ENCODE results near the gene COBLL1. TPM values are rescaled to one million over a fixed set of nuclear protein-coding genes. Genes with fewer than 3 reads are reported as not detected.

Gene COBLL1
- total RNA-seq, 1 donor from 2014 or later: 33.0 TPM

DNA sequence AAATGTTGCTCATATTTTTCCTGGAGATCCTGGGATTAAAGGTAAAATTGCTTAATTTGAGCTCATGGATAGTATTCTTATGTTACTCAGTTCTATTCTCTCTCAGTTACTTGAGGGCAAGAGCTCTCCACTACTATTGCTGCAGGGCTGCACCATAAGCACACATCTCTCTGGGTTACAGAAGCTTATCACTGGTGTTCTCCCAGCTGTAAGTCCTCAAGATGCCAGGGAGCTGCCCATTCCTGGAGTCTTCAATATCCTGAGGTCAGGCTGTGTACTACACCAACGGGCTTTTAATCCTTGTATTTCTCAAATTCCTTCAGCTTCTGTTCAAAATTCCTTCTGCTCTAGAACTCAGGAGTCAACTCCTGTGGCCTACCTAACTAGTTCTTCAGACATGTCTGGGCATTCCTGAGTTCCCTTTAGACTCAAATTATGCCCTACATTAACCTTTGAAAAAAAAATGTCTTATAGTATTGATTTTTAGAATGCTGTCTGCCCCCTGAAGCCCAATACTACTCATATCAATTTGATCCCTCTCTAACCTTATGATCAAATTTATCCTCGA is 17.7 kb upstream of the COBLL1 start:
- TF ChIP-seq, protein P1, sequence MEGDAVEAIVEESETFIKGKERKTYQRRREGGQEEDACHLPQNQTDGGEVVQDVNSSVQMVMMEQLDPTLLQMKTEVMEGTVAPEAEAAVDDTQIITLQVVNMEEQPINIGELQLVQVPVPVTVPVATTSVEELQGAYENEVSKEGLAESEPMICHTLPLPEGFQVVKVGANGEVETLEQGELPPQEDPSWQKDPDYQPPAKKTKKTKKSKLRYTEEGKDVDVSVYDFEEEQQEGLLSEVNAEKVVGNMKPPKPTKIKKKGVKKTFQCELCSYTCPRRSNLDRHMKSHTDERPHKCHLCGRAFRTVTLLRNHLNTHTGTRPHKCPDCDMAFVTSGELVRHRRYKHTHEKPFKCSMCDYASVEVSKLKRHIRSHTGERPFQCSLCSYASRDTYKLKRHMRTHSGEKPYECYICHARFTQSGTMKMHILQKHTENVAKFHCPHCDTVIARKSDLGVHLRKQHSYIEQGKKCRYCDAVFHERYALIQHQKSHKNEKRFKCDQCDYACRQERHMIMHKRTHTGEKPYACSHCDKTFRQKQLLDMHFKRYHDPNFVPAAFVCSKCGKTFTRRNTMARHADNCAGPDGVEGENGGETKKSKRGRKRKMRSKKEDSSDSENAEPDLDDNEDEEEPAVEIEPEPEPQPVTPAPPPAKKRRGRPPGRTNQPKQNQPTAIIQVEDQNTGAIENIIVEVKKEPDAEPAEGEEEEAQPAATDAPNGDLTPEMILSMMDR (conservative IDR thresholded peaks at IDR 0.05; ENCODE audit: low read depth, low read length): no peak
- DNase-seq (ENCODE audit: low read depth): no peak
- H3K4me3 ChIP-seq (ENCODE audit: low read depth, low read length): no peak overlapping the region

DNA sequence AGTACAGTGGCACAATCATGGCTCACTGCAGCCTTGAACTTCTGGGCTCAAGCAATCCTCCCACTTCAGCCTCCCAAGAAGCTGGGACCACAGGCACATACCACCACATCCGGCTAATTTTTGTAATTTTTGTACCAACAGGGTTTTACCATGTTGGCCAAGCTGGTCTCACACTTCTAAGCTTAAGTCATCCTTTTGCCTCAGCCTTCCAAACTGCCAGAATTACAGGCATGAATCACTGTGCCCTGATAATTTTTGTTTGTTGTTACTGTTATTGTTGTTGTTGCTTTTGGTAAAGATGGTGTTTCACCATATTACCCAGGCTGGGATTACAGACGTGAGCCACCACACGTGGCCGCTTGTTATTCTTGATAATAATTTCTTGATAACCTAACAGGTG is 10.5 kb upstream of the COBLL1 start:
- H3K4me3 ChIP-seq (ENCODE audit: low read depth, low read length): no peak overlapping the region
- no peak for DNase-seq (ENCODE audit: low read depth)
- TF ChIP-seq, protein P1 (conservative IDR thresholded peaks at IDR 0.05; ENCODE audit: low read depth, low read length): no peak

DNA sequence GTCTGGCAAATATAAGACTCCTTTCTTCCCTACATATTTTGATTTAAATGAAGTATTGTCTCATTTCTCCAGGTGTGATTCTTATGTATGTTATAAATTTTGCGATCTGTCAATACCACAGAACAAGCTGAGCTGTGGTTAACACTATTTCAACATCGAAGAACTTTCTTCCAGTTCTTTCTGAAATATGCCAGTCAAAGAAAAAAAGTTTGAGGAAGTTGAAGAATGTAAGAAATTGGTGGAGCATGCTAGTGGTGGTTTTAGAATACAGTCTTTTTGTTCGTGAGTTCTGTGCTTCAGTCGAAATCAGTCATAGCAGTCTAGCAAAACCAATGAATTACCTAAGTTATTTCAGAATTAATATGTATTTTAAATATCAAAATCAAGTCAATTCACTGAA is 8.6 kb upstream of the COBLL1 start:
- no peak for DNase-seq (ENCODE audit: low read depth)
- H3K4me3 ChIP-seq (ENCODE audit: low read depth, low read length): no peak overlapping the region
- TF ChIP-seq, protein P1 (conservative IDR thresholded peaks at IDR 0.05; ENCODE audit: low read depth, low read length): no peak

DNA sequence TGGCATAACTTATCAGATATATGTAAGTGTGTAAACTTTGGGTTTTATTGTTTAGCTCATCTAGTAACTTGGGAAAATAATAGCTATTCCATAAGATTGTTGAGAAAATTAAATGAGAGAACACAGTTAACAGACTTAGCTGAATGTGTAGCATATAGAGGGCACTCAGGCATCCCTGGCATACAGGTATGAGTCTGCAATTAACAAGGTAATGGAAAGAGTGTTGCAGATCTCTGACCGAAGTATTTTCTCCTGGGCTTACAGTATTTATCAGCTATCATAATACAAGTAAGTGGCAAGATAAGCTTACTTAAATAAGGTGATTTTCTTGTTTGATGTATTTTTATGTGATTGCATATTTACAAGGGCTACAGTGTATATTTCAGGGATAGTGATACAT is 7.9 kb upstream of the COBLL1 start:
- TF ChIP-seq, protein P1 (conservative IDR thresholded peaks at IDR 0.05; ENCODE audit: low read depth, low read length): no peak
- no peak overlapping the region for H3K4me3 ChIP-seq (ENCODE audit: low read depth, low read length)
- DNase-seq (ENCODE audit: low read depth): no peak

DNA sequence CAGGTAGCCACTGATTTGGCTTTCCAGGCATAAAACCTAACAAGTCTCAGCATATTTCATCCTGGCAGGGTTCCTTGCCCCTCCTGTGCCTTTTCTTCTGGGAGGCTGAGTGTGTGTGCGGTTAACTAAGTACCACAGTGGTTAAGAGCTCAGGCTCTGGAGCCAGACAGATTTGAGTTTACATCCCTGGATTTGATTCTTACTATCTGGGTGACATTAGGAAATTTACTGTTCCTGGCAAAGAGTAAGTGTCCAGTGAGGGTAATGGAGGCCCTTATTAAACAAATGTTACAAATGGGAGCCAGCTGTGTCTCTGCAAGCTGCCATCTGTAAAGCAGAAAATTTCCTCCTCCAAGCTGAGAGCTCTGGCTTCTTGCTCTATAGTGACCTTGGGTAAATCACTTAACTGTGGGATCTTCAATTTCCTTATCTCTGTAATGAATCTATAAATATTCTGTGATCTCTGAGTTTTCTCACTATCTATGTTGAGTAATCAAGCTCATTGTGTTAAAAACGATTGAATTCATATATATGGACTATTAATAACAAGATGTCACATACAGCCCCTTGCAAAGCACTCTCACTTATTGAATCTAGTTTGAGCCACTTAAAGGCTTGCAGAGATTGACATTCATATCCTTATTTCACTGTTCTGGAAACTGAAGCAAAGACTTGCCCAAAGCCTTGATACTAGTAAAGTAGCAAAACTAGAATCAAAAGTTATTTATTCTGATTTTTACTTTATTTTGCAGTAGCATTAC is 6.5 kb upstream of the COBLL1 start:
- no peak for DNase-seq (ENCODE audit: low read depth)
- no peak overlapping the region for H3K4me3 ChIP-seq (ENCODE audit: low read depth, low read length)
- TF ChIP-seq, protein P1 (conservative IDR thresholded peaks at IDR 0.05; ENCODE audit: low read depth, low read length): no peak

DNA sequence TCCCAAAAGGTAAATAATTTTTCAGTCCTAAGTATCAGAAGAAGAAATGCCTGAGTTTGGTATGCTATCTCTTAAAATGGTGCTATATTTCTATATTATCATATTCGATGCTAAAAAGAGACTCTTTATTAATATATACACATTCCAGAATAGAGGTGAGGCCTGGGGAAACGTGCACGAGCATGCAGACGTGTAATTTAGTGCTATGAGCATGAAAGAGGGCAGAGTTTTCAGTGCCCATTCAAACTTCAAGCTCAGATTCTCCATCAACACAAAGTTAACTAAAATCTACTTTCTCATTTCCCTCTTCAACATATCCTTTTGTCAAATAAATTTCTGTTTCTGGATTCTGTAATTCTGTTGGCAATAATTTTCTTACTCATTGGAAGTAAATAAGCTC is 5.7 kb upstream of the COBLL1 start:
- H3K4me3 ChIP-seq (ENCODE audit: low read depth, low read length): no peak overlapping the region
- no peak for DNase-seq (ENCODE audit: low read depth)
- TF ChIP-seq, protein P1 (conservative IDR thresholded peaks at IDR 0.05; ENCODE audit: low read depth, low read length): no peak

DNA sequence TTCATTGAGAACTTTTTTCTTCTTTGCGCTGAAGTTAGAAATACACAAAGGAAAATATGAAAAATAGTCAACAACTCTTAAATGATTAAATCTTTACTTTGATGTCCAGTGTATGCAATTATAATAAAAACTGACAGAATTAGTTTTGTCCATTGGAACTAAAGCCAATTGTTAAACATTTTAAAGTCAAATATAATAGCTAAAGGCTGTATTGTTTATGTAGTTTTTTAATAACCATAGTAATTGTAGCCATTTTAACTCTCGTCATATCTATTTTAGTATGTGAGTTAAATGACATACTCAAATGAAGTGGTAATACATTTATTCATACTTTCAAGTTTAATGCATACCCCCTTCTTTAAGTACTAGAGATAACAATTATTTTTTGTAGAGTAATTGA is 4.7 kb upstream of the COBLL1 start:
- no peak overlapping the region for H3K4me3 ChIP-seq (ENCODE audit: low read depth, low read length)
- no peak for DNase-seq (ENCODE audit: low read depth)
- TF ChIP-seq, protein P1 (conservative IDR thresholded peaks at IDR 0.05; ENCODE audit: low read depth, low read length): no peak

All from epithelial cell of proximal tubule (primary cell).